B cell (primary cell): ENCODE measurements around the gene MAP2K6. TPM values are rescaled to one million over a fixed set of nuclear protein-coding genes. Genes with fewer than 3 reads are reported as not detected.

Experiments
- ATAC-seq: fragments of 200-7000 bp; cut with Tn5 transposase; one replicate; pipeline ENCODE4 v1.10.0; 2021; ENCODE audit warnings: low read depth, mild to moderate bottlenecking, moderate number of reproducible peaks, moderate library complexity
- CTCF ChIA-PET: fragments of 350-600 bp; sonication (Branson Sonifier 250); formaldehyde crosslinking; loops from one replicate; lab custom pipeline; 2021; ENCODE audit warnings: antibody characterized with exemption, inconsistent platforms; lab: Charles Lee
- POLR2A ChIA-PET: fragments of 350-600 bp; sonication (Branson Sonifier 250); formaldehyde crosslinking; loops from one replicate; lab custom pipeline; 2021; ENCODE audit warnings: antibody characterized with exemption; lab: Charles Lee
- DNase-seq: peaks from one replicate; pipeline ENCODE4 v3.0.0; 2013
- H2AFZ ChIP-seq: 2 replicates; pipeline ENCODE4 v1.6.1; 2012; ENCODE audit warnings: mild to moderate bottlenecking, low read depth, low read length; ENCODE audit not compliant: insufficient read depth, poor library complexity, severe bottlenecking
- H3K27ac ChIP-seq, 2 donors: 1 replicate in 1 of 2; 2 replicates in 1 of 2; pipeline ENCODE4 v1.5.1; 2012 to 2013; ENCODE audit warnings: low read length in 2 of 2, mild to moderate bottlenecking in 2 of 2, moderate library complexity in 1 of 2
- H3K27me3 ChIP-seq, 4 experiments: fragments of 200-600 bp in 1 of 4; sonication (generic) in 1 of 4; replicated peaks in 1 of 4; 1 replicate in 2 of 4; 2 replicates in 2 of 4; pipeline versions ENCODE4 v1.6.1 to v1.7.0; 2013 to 2016; ENCODE audit warnings: low read length in 3 of 4, mild to moderate bottlenecking in 2 of 4, mixed read lengths in 1 of 4, moderate library complexity in 1 of 4; ENCODE audit not compliant: insufficient read depth in 4 of 4, control insufficient read depth in 3 of 4; ENCODE audit errors: control extremely low read depth in 1 of 4
- H3K36me3 ChIP-seq, 2 experiments: replicated peaks in 1 of 2; 1 replicate in 1 of 2; 2 replicates in 1 of 2; pipeline versions ENCODE4 v1.6.1 to v1.7.1; 2013; ENCODE audit warnings: low read length in 1 of 2; ENCODE audit not compliant: insufficient read depth in 2 of 2, control insufficient read depth in 1 of 2; ENCODE audit errors: control extremely low read depth in 1 of 2, extremely low read depth in 1 of 2
- H3K4me1 ChIP-seq, 2 donors: fragments of 200-600 bp in 1 of 2; sonication (generic) in 1 of 2; 1 replicate in 1 of 2; 2 replicates in 1 of 2; pipeline versions ENCODE4 v1.5.1 to v1.6.1; 2013 to 2017; ENCODE audit warnings: low read length in 2 of 2; ENCODE audit not compliant: control insufficient read depth in 2 of 2, insufficient read depth in 2 of 2
- H3K4me2 ChIP-seq: replicated peaks from 2 replicates; pipeline ENCODE3; 2012; ENCODE audit warnings: mild to moderate bottlenecking, low read depth, low read length; ENCODE audit not compliant: poor library complexity, severe bottlenecking
- H3K4me3 ChIP-seq, 5 experiments: fragments of 200-600 bp in 1 of 5; sonication (generic) in 1 of 5; 1 replicate in 3 of 5; 2 replicates in 2 of 5; pipeline versions ENCODE4 v1.5.1 to v1.7.0; 2011 to 2016; ENCODE audit warnings: low read length in 4 of 5, mild to moderate bottlenecking in 4 of 5, low read depth in 2 of 5, control low read depth in 1 of 5, moderate library complexity in 1 of 5; ENCODE audit not compliant: insufficient read depth in 1 of 5; ENCODE audit errors: control extremely low read depth in 1 of 5, extremely low read depth in 1 of 5
- H3K79me2 ChIP-seq: fragments of 200-600 bp; sonication (generic); one replicate; pipeline ENCODE4 v1.6.0; 2016; ENCODE audit warnings: low read length; ENCODE audit not compliant: control insufficient read depth, insufficient read depth
- H3K9ac ChIP-seq: fragments of 200-600 bp; sonication (generic); 2 replicates; pipeline ENCODE4 v1.6.1; 2017; ENCODE audit warnings: mild to moderate bottlenecking, low read length, moderate library complexity
- H3K9me3 ChIP-seq, 3 donors: one replicate each; pipeline versions ENCODE4 v1.6.1 to v1.7.1; 2013; ENCODE audit warnings: low read length in 2 of 3; ENCODE audit not compliant: control insufficient read depth in 2 of 3, insufficient read depth in 1 of 3; ENCODE audit errors: control extremely low read depth in 1 of 3
- H4K20me1 ChIP-seq: 2 replicates; pipeline ENCODE4 v1.6.0; 2012; ENCODE audit warnings: mild to moderate bottlenecking, low read length; ENCODE audit not compliant: insufficient read depth, control insufficient read depth, poor library complexity, severe bottlenecking
- H3K27ac Mint-ChIP-seq: one replicate; pipeline ENCODE4 v1.8.0; 2021; ENCODE audit warnings: mixed read lengths
- H3K27me3 Mint-ChIP-seq: one replicate; pipeline ENCODE4 v1.8.0; 2021; ENCODE audit warnings: mixed read lengths
- H3K4me1 Mint-ChIP-seq: one replicate; pipeline ENCODE4 v1.8.0; 2021; ENCODE audit warnings: mixed read lengths
- H3K4me3 Mint-ChIP-seq: one replicate; pipeline ENCODE4 v1.8.0; 2021; ENCODE audit warnings: mixed read lengths
- H3K9me3 Mint-ChIP-seq: one replicate; pipeline ENCODE4 v1.8.0; 2022; ENCODE audit warnings: mixed read lengths; ENCODE audit not compliant: insufficient read depth
- CTCF ChIP-seq: fragments of 200-600 bp; IDR thresholded peaks from one replicate; pipeline ENCODE4 v1.8.0; 2022; ENCODE audit warnings: antibody characterized with exemption, mild to moderate bottlenecking
- EZH2 ChIP-seq: IDR thresholded peaks from 2 replicates; pipeline ENCODE4 v1.6.1; 2012; ENCODE audit warnings: borderline replicate concordance, low read depth, mild to moderate bottlenecking, moderate library complexity, low read length; ENCODE audit not compliant: insufficient read depth, poor library complexity, severe bottlenecking
- WGBS: methylation state at CpG from one replicate; pipeline ENCODE4 v1.1.5; 2013; ENCODE audit warnings: missing lambda C conversion rate; ENCODE audit not compliant: insufficient coverage; 5-methylcytosine and 5-hydroxymethylcytosine counted together
- intact Hi-C: fragments of 100-400 bp; cut with micrococcal nuclease; formaldehyde crosslinking; loops from one replicate; pipeline ENCODE4 v1.10.0; 2022
- polyA plus RNA-seq: library from polyadenylated mRNA; depleted of rRNA; stranded (reverse); fragments of >200 nt; gene quantifications from 2 replicates; pipeline ENCODE4 v1.2.3, GENCODE V29; 2012
- total RNA-seq, 2 donors: library from RNA; stranded (reverse); fragments of 120-200 nt in 1 of 2; gene quantifications; 1 replicate in 1 of 2; 2 replicates in 1 of 2; pipeline versions ENCODE4 v1.2.3 to v1.2.4, GENCODE V29; 2013 to 2022

The MAP2K6 gene
- total and polyA plus RNA-seq, 2 donors (not counting 1 experiment from before 2014, with no cell fraction given): 2.4 to 7.7 TPM

GRCh38 chr17:69401251-69401650 lies 13.2 kb upstream of the MAP2K6 start:
- no peak overlapping the region for H3K9ac ChIP-seq
- TF ChIP-seq EZH2 (no peak), CTCF (no peak)
- H3K27ac ChIP-seq: no peak overlapping the region
- no peak overlapping the region for H2AFZ ChIP-seq
- H3K9me3 ChIP-seq: peaks cover 0 to 3% (median 0%) of the 10 kb centered on the region in 3 donors
- Mint-ChIP-seq H3K27ac (no peak overlapping the region), H3K4me3 (no peak overlapping the region), H3K27me3 (peaks cover 14% of the 10 kb centered on the region), H3K4me1 (no peaks in the 10 kb centered on the region), H3K9me3 (no peaks in the 10 kb centered on the region)
- no peaks in the 10 kb centered on the region for H3K4me1 ChIP-seq
- ATAC-seq (no peak), DNase-seq (no peak)
- intact Hi-C loops: no loop called here
- H3K36me3 ChIP-seq: no peaks in the 10 kb centered on the region
- no peaks in the 10 kb centered on the region for H3K79me2 ChIP-seq
- H3K4me2 ChIP-seq: no peak overlapping the region
- H4K20me1 ChIP-seq: no peaks in the 10 kb centered on the region
- H3K27me3 ChIP-seq: no peaks in the 10 kb centered on the region
- POLR2A ChIA-PET: no interaction called here
- no peak overlapping the region for H3K4me3 ChIP-seq
- WGBS: 67% methylated on average over 3 of the region's 3 CpGs
- CTCF ChIA-PET: interaction anchor here (0.7 kb wide), 1 partner anchor 102 kb away, joined by 3 read pairs; no protein-coding TSS in a partner anchor

DNA sequence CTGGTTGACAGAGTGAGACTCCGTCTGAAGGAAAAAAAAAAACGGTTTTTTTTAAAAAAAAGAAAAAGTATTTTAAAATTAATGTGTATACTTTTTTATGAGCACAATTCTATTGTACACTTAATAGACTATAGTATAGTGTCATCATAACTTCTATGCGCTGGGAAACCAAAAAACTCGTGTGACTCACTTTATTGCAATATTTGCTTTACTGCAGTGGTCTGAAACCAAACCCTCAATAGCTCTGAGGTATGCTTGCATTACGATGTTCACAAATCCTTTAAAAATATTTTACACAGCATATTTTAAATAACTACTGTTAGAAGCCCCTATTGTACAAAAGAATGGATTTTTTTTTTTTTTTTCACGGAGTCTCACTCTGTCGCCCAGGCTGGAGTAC lies 12.4 kb upstream of the MAP2K6 start:
- Mint-ChIP-seq H3K9me3 (no peaks in the 10 kb centered on the region), H3K27me3 (peaks cover 14% of the 10 kb centered on the region), H3K4me3 (no peak overlapping the region), H3K4me1 (no peaks in the 10 kb centered on the region), H3K27ac (no peak overlapping the region)
- ChIA-PET CTCF (interaction anchor here (0.7 kb wide), 3 partner anchors 10 to 101 kb away, joined by 3 to 4 read pairs (median 3); no protein-coding TSS in a partner anchor), POLR2A (no interaction called here)
- Histone ChIP-seq H3K36me3 (no peaks in the 10 kb centered on the region), H3K4me1 (no peaks in the 10 kb centered on the region), H3K79me2 (no peaks in the 10 kb centered on the region), H2AFZ (no peak overlapping the region), H3K27ac (no peak overlapping the region), H3K4me3 (no peak overlapping the region), H4K20me1 (no peaks in the 10 kb centered on the region), H3K9me3 (peaks cover 0 to 3% (median 0%) of the 10 kb centered on the region in 3 donors), H3K9ac (no peak overlapping the region), H3K27me3 (no peaks in the 10 kb centered on the region), H3K4me2 (no peak overlapping the region)
- DNase-seq (no peak), ATAC-seq (no peak)
- no CpG with 5 or more reads among the region's 7 CpGs for whole genome bisulfite sequencing
- TF ChIP-seq EZH2: no peak
- TF ChIP-seq CTCF: no peak
- intact Hi-C loops: no loop called here
